Fibroblast of pulmonary artery (primary cell): Measurements from ENCODE around the gene DNAJB4.
"Not testable (repeated sequence)": the region's sequence is repeated elsewhere in the genome, so short reads cannot be mapped to it uniquely, and the experiment has no call there.

ENCODE experiments used
- DNase-seq: peaks from one replicate; pipeline ENCODE4 v3.0.0-alpha.2; 2010; ENCODE audit warnings: low read depth
- H3K4me3 ChIP-seq: replicated peaks from 2 replicates; pipeline ENCODE4 v1.5.1; 2011; ENCODE audit warnings: low read depth, mild to moderate bottlenecking, control low read depth, low read length, moderate library complexity
- CTCF ChIP-seq: IDR thresholded peaks from 2 replicates; pipeline ENCODE4 v1.5.1; 2011; ENCODE audit warnings: mild to moderate bottlenecking, control low read depth, low read length, inconsistent platforms; ENCODE audit errors: missing control alignments

The DNAJB4 gene

GRCh38 chr1:78015148-78015547 lies 10.4 kb downstream of the DNAJB4 start:
- TF ChIP-seq CTCF = no peak
- H3K4me3 ChIP-seq = no peak overlapping the region
- no peak for DNase-seq

GRCh38 chr1:78019024-78019423 lies 14.3 kb downstream of the DNAJB4 start:
- H3K4me3 ChIP-seq = no peak overlapping the region
- no peak for DNase-seq
- TF ChIP-seq CTCF = no peak

GRCh38 chr1:78021134-78021533 lies 16.4 kb downstream of the DNAJB4 start:
- H3K4me3 ChIP-seq, DNase-seq: not testable (repeated sequence)

- DNase-seq = no peak
- H3K4me3 ChIP-seq = no peak overlapping the region
- no peak for TF ChIP-seq CTCF
Measured at GRCh38 chr1:78029793-78030192, 25.1 kb downstream of the DNAJB4 start.

- DNase-seq = peak; percentile 51
- TF ChIP-seq CTCF = no peak
- H3K4me3 ChIP-seq = no peak overlapping the region
Measured at GRCh38 chr1:78032996-78033796, 28.5 kb downstream of the DNAJB4 start.

- DNase-seq = no peak
- TF ChIP-seq CTCF = no peak
- no peak overlapping the region for H3K4me3 ChIP-seq
Measured at GRCh38 chr1:78033797-78034172, 29.0 kb downstream of the DNAJB4 start.

- TF ChIP-seq CTCF = no peak
- no peak overlapping the region for H3K4me3 ChIP-seq
- no peak for DNase-seq
Measured at GRCh38 chr1:78035121-78035520, 30.4 kb downstream of the DNAJB4 start.
